Thyroid gland (tissue), 4 donors: Measurements from ENCODE around the gene PPBP.

Experiments used
- POLR2A ChIP-seq, 2 donors: fragments of 450-650 bp; IDR thresholded peaks; one replicate each; pipeline ENCODE4 v1.6.1; 2017; ENCODE audit warnings: antibody characterized with exemption in 2 of 2, mild to moderate bottlenecking in 2 of 2, moderate library complexity in 1 of 2
- TF ChIP-seq, protein P1 (sequence below), 6 experiments: fragments of 200-600 bp in 3 of 6; fragments of 450-650 bp in 3 of 6; sonication (generic) in 3 of 6; IDR thresholded peaks; one replicate each; pipeline ENCODE4 v1.5.1; 2016 to 2019; ENCODE audit warnings: antibody characterized with exemption in 6 of 6, mild to moderate bottlenecking in 2 of 6, inconsistent platforms in 1 of 6, moderate library complexity in 1 of 6

DNA sequence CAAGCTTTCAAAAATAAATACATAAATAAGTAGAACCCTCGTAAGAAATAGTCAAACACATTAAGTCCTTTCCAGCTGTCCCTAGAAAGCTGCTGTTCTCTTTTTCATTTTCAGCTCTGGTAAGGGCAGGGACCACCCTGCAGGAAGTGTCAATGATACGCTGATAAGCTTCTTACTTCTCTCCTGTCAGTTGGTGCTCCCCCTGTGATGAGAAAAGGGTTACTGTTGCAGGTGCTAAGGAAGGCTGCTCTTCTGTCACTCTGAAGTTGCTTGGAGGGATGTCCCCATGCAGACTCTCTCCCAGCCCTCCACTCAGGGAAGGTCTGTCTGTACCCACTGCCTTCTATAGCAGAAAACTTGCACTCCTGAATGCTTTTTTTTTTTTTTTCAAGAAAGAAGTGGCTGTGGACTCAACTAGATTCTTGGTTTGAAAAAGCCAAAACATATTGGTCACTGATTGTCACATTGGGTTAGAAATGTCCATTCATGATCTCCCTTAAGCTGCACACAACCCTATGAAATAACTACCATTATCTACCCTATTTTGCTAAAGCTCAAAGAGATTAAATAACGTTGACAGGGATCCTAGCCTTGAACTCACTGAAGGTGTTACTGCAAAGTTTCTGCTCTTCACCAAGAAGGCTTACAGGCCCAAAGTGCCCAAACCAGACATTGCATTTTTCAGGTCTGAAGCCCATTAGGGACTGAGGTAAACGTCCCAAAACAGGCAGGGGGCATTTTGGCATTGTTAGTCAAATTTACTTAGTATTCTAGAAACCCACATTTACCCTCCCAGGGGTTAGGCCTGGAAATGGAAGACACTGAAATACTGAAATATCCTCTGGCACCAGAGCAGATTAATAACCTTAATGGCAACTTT, 49.3 kb upstream of the PPBP start:
- TF ChIP-seq, protein P1, sequence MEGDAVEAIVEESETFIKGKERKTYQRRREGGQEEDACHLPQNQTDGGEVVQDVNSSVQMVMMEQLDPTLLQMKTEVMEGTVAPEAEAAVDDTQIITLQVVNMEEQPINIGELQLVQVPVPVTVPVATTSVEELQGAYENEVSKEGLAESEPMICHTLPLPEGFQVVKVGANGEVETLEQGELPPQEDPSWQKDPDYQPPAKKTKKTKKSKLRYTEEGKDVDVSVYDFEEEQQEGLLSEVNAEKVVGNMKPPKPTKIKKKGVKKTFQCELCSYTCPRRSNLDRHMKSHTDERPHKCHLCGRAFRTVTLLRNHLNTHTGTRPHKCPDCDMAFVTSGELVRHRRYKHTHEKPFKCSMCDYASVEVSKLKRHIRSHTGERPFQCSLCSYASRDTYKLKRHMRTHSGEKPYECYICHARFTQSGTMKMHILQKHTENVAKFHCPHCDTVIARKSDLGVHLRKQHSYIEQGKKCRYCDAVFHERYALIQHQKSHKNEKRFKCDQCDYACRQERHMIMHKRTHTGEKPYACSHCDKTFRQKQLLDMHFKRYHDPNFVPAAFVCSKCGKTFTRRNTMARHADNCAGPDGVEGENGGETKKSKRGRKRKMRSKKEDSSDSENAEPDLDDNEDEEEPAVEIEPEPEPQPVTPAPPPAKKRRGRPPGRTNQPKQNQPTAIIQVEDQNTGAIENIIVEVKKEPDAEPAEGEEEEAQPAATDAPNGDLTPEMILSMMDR (IDR thresholded peaks at IDR 0.05), result no peak
- TF ChIP-seq POLR2A (IDR thresholded peaks at IDR 0.05), result no peak
